Measurements from ENCODE around the gene BBX. TPM values are rescaled to one million over a fixed set of nuclear protein-coding genes. Genes with fewer than 3 reads are reported as not detected.
A peak's percentile ranks its signal among the peaks of the same experiment; 100 is the strongest.

Gene BBX
- total RNA-seq, 1 donor from 2014 or later = 56.0 TPM

GRCh38 chr3:107660306-107660976, 137.7 kb downstream of the BBX start:
- peak; percentile 68 for DNase-seq

- no peak for DNase-seq
These were observed 138.8 kb downstream of the BBX start for GRCh38 chr3:107661447-107662123.

- peak; percentile 71 for DNase-seq
These were observed 139.4 kb downstream of the BBX start for GRCh38 chr3:107662124-107662507.

- no peak for DNase-seq
These were observed 139.8 kb downstream of the BBX start for GRCh38 chr3:107662586-107662985.

GRCh38 chr3:107663266-107663665, 140.5 kb downstream of the BBX start:
- DNase-seq = no peak

- no peak for DNase-seq
These were observed 141.9 kb downstream of the BBX start for GRCh38 chr3:107664614-107665013.

- peak; percentile 41 for DNase-seq
These were observed 142.6 kb downstream of the BBX start for GRCh38 chr3:107665351-107665750.

GRCh38 chr3:107666853-107667252, 144.1 kb downstream of the BBX start:
- no peak for DNase-seq

GRCh38 chr3:107668416-107668815, 145.7 kb downstream of the BBX start:
- DNase-seq = no peak

- no peak for DNase-seq
These were observed 146.2 kb downstream of the BBX start for GRCh38 chr3:107668963-107669362.

GRCh38 chr3:107669669-107670068, 146.9 kb downstream of the BBX start:
- no peak for DNase-seq

GRCh38 chr3:107670986-107671385, 148.2 kb downstream of the BBX start:
- DNase-seq = no peak

GRCh38 chr3:107674371-107674770, 151.6 kb downstream of the BBX start:
- DNase-seq = no peak

- DNase-seq = no peak
These were observed 152.6 kb downstream of the BBX start for GRCh38 chr3:107675233-107675900.

GRCh38 chr3:107676469-107677309, 153.9 kb downstream of the BBX start:
- DNase-seq = peak; percentile 53

- DNase-seq = no peak
These were observed 157.2 kb downstream of the BBX start for GRCh38 chr3:107679921-107680320.

GRCh38 chr3:107680698-107681097, 157.9 kb downstream of the BBX start:
- no peak for DNase-seq

GRCh38 chr3:107681396-107681795, 158.6 kb downstream of the BBX start:
- DNase-seq = no peak

- DNase-seq = no peak
These were observed 159.8 kb downstream of the BBX start for GRCh38 chr3:107682580-107682979.

- no peak for DNase-seq
These were observed 160.7 kb downstream of the BBX start for GRCh38 chr3:107683447-107683846.

- DNase-seq = no peak
These were observed 161.7 kb downstream of the BBX start for GRCh38 chr3:107684431-107684925.

- DNase-seq = no peak
These were observed 162.6 kb downstream of the BBX start for GRCh38 chr3:107685383-107685782.

- DNase-seq = no peak
These were observed 164.4 kb downstream of the BBX start for GRCh38 chr3:107687056-107687581.

All from dermis blood vessel endothelial cell (primary cell).